ENCODE measurements around the gene NOL4L.

- TF ChIP-seq CTCF (IDR thresholded peaks at IDR 0.05; ENCODE audit: poor library complexity) (no peak), EZH2phosphoT487 (IDR thresholded peaks at IDR 0.05; ENCODE audit: low read depth, severe bottlenecking, unreplicated experiment) (no peak)
Measured at GRCh38 chr20:32610472-32611218, 25.5 kb upstream of the NOL4L start.
